NCI-H748 treated with DMSO at 0.1 percent for 48 hours (cell line): ENCODE data around the gene SPOCD1.

Experiments
- DNase-seq: peaks from one replicate; lab custom pipeline; 2025; lab: John Stamatoyannopoulos, UW

The SPOCD1 gene

DNA sequence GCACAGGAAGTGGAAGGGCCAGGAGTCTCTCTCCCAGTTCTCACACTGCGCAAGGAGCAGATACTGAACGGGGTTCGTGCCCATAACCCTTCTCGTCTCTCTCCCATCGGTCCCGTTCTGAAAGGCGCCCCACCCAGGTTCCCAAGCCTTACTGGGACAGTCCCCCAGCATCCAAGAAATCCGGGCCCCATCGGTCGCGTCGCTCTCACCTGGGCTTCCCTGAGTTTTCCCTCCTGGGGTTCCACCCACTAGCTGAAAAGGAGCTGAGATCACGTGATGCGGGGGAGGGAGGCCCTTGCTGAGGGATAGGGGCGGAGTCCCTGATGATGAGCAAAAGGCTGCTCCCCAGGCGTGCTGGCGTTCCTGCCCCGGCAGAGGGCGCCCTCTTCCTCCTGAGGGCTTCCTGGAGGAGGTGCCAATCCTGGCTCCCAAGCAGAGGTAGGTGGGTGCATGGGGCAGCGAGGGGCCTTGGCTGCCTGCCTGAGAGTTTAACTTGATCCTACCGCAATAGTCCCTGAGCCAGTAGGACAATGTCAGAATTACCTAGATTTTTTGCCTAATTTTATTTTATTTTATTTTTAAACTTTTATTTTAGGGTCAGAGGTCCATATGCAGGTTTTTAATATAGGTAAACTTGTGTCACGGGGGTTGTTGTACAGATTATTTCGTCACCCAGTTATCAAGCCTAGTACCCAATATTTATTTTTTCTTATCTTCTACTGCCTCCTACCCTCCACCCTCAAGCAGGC is at the start of gene SPOCD1:
Gene SPOCD1 (minus strand): TSS at position 271 of the 749 bp plus-strand sequence. CDS start 689 bp downstream, outside the sequence.
- DNase-seq: peak; percentile 13

DNA sequence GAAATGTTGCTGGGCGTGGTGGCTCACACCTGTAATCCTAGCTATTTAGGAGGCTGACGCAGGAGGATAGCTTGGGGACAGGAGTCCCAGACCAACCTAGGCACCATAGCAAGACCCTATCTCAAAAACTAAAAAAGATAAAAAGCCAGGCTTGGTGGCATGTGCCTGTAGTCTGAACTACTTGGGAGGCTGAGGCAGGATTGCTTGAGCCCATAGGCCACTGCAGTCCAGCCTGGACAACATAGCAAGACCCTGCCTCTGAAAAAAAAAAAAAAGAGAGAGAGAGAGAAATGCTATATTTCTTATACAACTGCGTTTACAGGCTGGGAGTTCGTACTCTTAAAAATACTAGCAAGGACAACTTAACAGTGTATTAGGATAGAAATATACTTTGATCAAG is 46.2 kb upstream of the SPOCD1 start:
- DNase-seq: no peak

DNA sequence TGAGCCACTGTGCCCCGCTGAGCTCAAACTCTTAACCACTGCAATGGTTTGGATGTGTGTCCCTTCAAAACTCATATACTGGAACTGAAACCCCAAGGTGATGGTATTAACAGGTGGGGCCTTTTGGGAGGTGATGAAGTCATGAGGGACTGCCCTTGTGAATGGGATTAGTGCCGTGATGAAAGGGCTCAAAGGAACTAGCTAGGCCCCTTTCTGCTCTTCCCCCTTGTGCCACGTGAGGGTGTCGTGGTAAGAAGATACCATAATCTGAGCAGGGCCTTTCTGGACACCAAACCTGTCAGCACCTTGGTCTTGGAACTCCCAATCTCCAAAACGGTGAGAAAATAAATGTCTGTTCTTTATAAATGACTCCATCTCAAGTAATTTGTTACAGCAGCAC is 45.5 kb upstream of the SPOCD1 start:
- no peak for DNase-seq

DNA sequence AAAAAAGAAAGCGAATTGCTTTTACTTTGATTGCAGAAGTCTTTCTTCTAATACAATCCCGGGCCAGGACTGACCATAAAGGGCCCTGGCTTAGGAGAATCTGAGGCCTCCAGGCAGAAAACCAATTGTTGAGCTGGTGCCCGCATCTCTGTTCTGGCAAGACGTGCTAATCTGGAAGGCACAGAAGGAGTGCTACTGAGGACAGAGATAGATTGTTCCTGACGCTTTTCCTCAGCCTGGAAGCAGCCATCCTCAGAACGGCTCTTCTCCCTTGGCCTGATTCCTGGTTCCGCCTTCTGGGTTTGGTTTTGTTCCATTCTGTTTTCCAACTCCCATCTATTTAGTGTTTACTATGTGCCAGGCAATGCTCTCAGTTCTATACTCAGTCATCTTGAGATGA is 44.8 kb upstream of the SPOCD1 start:
- DNase-seq: no peak

DNA sequence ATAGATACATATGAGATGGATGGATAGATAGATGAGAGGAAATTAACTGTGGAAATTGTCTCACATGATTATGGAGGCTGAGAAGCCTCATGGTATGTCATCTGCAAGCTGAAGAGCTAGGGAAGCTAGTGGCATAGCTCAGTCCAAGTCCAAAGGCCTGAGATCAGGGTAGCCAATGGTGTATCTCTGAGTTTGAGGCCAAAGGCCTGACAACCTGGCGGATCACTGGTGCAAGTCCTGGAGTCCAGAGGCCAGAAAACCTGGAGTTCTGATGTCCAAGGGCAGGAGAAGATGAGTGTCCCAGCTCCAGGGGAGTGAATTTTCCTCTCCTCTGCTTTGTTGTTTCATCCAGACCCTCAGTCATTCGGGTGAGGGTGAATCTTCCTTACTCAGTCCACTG is 43.9 kb upstream of the SPOCD1 start:
- no peak for DNase-seq

DNA sequence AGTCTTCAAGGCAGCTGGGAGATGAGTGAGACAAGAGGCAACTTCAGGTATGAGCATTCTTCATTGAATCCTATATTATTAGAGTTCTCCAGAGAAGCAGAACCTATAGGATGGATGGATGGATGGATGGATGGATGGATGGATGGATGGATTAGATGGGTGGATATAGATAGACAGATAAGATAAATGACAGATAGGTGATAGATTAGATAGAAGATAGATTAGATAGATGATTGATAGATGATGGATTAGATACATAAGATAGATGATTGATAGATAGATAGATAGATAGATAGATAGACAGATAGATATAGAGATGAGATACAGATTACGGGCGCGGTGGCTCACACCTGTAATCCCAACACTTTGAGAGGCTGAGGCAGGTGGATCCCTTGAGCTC is 43.2 kb upstream of the SPOCD1 start:
- DNase-seq: no peak

DNA sequence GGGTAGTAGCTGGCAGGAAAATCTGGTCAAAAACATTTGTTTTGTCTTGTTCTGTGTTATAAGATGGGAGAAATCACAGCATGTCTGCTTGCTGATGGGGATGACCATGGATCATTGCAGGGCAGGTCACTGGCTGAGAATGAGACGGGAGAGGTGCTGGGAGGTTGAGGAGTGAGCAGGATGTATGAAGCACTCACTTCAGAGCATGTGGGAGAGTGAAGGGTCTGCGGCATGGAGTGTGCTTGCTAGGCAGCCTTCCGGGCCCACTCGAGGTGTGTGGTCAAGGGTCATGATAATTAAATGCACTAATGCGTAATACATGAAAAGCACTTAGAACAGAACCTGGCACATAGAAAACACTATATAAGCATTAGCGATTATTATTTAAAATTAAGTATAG is 42.0 kb upstream of the SPOCD1 start:
- DNase-seq: no peak

DNA sequence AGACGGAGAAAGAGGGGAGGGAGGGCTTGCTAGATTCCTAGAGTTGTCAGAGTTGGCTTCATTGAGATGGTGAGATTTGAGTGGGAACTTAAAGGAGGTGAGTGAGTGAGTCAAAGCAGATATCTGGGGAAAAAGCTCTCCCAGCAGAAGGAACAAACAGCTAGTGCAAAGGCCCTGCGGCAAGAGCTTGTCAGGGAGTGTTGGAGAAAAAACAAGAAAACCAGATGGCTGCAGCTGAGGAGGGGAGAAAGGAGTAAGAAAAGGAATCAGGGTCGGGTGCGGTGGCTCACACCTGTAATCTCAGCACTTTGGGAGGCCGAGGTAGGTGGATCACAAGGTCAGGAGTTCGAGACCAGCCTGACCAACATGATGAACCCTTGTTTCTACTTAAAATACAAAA is 40.3 kb upstream of the SPOCD1 start:
- DNase-seq: no peak

DNA sequence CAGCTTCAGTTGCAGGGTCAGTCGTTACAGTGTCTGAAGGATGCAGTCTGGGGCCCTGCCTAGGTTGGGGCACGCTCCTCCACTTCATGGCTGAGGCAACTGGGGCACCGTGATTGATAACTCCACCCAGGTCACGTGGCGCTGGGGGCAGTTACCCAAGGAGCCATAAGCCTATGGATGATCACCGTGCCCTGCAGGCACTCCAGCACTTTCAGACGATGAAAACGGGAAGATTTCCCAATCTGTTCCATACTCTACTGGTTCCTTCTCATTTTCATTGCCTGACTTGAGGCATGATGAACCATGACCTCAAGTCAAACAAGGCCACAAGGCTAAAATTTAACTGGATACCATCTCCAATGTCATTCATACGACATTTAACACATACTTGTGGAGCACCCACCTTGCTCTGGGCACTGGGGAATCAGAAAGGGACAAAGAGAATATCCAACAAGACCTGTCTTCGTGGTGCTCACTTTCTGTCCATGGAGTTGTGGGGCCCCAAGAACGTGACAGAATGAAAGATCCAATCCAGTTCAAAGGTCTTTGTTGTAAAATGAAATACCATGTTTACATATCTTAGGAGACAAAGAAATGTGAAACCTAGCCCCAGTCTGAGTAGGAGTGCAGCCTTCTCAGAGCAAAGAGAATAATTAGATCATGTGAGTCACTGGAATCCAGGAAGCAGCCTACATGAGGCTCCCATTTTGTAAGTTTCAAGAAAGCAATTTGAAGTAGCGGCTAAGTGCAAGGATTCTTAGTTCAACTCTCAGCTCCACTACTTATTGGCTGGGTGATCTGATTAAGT is 39.4 kb upstream of the SPOCD1 start:
- DNase-seq: no peak

DNA sequence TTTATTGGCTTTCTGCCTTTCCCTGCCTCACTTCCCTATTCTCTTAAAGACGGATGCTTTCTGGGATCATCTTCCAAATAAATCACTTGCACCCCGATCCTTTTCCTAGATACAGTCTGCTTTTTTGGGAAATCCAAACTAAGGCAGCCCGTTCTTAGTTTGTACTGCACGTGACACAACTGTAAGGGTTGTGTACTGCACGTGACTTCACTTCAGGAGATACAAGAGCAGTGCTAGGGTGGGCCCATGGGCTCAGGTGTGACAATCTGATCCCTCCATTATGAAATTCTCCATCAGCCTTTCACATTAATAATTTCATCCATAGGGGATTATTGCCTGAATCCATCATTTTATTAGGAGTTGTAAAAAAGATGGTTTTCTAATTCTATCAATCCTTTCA is 33.8 kb upstream of the SPOCD1 start:
- DNase-seq: no peak

DNA sequence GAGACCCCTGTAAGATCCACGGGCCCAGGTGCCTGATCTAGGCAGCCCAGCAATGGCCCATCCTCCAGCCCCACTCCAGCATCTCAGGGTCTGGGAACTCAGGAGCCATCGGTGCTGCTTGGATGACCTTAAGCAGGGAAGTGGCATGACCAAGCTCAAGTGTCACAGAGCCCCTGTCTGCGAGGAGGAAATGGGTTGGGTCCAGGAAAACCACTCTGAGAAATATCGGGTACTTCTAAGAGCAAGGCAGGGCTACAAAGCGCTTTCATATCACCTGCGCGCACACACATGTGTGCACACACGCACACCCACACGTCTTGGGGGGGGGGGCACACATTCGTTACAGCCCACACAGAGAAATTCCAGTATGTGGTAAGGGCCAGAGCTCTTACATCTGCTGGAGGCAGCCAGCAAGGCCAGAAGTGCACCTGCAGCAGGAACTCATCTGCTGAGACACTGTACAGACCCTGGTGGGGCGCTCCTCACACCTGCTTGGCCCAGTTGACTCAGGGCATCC is 32.6 kb upstream of the SPOCD1 start:
- DNase-seq: no peak

DNA sequence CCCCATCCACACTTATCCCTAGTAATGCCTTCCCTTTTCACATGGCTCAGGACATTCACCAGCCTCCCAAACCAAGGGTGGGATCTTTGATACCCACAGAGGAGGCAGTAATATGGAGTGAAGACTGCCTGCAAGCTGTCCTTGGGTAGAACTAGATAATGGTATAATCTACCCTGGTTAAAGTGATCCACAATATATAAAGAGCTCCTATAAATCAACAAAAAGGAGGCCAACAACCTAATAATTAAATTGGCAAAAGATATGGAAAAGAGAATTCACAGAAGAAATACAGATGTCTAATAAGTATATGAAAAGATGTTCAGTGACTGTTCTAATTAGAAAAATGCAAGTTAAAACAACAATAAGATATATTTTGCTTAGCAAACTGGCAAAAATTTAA is 30.7 kb upstream of the SPOCD1 start:
- no peak for DNase-seq

DNA sequence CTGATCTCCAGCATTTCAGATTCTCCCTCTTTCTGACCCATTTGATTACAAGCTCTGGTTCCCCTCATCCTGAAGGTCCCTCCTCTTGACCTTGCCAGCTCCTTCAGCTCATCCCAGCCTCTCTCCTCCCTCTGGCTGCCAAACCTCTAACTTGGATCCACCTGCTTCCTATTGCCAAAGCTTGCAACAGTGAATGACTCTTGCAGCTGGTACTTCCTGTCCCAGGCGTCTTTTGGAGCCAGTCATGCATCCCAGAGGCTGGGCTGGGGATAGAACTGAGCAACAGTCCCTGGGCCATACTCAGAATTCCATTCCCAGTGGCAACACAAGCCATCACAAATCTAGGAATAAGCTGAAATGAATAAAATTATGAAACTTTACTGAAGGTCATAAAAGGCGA is 27.7 kb upstream of the SPOCD1 start:
- DNase-seq: no peak

DNA sequence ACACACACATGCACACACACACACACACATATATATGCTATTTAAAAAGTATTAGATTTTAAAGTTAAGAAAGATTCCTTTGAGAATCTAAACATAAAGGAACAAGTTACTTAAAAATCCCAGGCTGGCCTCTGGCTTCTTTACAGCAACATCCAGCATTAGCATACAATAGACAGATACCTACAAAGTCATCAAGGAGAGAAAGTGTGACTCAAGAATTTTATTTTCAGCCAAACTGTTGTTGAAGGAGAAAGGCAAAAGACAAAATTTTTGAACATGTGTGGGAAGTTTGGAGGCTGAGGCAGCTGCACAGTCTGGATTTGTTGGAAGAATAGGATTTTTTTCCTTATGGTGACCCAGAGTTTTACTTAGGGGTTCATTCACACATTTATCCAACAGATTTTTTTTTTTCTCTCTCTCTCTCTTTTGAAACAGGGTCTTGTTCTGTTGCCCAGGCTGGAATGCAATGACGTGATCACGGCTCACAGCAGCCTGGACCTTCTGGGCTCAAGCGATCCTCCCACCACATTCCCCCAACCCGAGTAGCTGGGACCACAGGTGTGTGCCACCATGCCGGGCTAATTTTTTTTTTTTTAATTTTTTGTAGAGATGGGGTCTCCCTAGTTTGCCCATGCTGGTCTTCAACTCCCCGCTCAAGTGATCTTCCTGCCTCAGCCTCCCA is 24.0 kb upstream of the SPOCD1 start:
- DNase-seq: no peak

DNA sequence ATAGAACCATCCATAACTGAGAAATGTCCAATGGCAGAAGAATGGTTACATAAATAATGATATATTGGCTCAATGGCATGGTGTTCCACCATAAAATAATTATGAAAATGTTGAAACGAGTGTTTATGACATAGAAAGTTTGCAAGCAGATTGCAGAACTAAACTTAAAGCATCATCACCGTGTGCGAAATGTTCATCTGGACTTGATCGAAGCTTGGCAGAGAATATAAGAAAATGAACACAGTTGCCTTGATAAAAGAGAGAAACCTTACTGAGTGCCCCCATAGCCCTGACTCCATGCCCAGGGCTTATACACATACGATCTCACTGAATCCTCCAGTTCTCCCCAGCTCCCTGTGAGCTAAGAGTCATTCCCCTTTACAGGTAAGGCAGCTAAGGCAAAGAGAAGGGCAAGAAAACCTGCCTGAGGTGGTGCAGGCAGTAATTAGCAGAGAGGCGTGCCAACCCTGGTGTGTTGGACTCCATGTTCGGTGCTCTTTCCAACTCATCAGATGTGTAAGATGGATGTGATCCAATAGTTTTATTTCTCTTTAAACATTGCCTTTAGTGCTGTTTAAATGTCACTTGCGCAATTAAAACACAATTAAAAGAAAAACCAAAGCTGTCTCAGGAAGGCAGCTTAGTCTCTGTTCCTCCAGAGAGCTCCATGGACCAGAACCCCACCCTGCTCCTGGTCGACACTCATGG is 21.8 kb upstream of the SPOCD1 start:
- no peak for DNase-seq

DNA sequence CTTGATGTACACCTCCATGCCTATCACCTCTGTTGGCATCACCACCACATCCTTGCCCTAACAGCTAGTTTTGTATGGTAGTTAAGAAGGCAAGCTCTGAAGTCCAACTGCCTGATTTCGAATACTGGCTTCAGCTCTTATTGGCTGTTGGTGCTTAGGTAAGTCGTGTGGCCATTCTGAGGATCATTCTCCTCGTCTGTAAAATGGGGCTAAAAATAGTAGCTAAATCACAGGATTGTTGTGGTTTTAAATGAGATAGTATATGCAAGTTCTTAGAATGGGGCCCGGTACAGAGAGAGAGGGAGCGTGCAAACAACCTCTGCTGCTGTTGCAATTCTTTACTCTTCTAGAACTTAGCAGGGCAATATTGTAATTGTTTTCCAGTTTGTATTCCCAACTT is 20.8 kb upstream of the SPOCD1 start:
- no peak for DNase-seq

DNA sequence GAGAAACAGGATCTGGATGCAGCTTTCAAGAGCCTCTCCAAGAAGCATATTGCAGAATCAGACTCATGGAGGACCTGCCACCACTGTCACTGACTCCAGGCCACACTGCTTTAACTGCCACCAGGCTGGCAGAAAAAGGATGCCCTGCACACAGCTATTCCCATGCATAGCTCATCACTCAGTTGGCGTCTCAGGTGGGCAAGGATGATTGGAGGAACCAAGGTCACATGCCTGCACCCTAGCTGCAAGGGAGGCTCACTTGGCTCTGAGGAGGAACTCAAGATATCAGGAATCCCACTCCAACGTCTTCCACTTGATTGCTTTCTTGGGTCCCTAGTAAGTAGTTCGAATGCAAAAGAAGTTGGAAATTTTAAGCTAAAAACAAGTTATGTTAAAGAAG is 19.6 kb upstream of the SPOCD1 start:
- no peak for DNase-seq

DNA sequence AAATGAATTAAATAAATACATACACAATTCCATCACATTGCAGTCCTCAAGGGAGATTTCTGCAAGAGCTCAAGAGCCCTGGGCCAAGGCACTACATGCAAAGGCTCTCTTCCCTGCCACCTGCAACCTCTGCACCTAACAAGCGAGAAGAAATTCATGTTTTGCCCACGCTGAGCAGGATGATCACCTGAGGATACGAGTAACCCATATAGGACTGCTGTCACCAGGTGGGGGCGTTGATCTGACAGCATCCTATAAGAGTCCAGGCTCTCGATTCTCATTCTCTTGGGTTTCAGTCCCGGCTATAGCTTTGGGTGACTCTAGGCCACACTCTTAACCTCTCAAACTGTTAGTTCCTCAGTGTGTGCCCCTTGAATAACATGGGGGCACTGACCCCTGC is 18.7 kb upstream of the SPOCD1 start:
- no peak for DNase-seq

DNA sequence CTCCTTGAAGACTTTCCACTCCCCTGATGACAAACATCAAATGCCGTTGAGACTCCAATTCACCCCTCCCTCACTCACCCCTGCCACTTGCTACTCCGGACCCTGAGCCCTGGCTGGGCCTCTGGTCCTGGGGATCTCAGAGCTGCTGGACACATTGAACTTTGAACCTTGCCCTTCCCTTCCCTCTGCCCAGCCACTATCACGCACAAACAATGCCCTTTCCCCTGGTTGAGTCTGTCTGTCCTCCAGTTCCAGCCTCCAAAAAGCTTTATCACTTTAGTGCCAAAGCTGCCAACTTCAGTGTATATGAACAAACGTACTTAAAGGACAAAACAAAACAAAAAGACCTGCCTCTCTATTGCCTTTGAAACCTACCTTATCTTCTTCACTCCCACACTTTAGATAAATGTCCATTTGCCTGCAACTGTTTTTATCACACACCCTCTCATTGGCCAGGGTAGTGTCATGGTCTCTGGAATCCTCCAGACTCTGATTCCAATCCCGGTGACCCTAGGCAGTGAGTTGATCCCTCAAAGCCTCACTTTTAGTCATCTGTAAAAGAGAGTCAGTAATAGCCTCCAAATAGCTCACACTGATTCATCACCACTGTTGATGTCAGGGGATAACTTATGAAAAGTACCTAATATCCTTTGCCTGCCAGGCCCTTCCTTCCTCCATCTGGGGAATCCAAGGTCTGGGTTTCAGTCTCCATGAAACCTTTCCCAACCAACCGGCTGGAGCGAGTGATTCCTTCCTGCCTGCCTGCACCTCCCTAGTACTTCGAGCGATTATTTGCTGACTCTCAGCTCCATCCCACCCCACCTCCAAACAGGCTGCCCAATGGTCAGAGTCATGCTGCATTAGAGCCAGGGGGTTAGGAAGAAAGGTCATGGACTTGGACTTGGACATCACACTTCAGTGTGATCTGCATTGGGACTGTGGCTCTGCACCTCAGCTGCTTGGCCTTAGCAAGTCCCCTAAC is 15.9 kb upstream of the SPOCD1 start:
- no peak for DNase-seq

DNA sequence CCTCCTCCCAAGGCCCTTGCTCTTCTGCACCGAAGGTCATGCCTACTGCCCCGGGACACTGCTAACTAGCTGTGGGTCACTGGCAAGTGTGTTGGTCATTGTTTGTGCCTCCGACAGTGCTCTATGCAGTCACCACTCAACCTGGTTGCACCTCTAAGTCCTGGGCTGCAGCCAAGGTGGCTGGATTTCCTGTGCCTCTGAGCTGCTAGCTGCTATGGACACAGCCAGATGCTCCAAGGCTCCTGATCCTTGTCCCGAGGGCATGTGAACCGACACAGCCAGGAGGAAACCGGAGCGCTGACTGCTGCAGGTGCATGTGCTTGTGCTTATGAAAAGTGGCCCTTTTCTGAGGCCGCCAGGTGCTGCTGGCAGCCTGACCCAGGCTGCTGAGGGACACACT is 14.7 kb upstream of the SPOCD1 start:
- DNase-seq: no peak

DNA sequence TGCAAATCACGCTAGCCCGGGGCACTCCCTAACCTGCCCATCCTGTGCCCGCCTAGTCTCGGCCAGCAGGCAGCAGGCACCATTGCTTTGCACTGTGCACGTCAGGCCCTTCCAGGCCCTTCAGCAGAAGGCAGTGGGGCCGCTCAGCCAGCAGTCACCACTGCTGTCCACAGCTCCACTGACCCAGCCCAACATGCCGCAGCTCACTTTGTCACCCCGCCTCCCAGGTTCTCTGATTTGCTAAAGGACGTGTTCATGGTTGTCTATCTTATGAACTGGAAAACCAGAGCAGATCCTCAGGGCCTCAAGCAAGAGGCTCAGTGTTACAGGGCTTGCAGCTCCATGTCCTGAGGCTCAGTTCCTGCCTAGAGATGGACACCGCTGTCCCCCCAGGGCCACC is 14.2 kb upstream of the SPOCD1 start:
- no peak for DNase-seq
